Measurements from ENCODE around the gene PPP2R2B. TPM values are rescaled to one million over a fixed set of nuclear protein-coding genes. Genes with fewer than 3 reads are reported as not detected.

Gene PPP2R2B
- total and polyA plus RNA-seq, 2 donors (not counting 1 experiment from before 2014, with no cell fraction given): 0.67 to 1.5 TPM

DNA sequence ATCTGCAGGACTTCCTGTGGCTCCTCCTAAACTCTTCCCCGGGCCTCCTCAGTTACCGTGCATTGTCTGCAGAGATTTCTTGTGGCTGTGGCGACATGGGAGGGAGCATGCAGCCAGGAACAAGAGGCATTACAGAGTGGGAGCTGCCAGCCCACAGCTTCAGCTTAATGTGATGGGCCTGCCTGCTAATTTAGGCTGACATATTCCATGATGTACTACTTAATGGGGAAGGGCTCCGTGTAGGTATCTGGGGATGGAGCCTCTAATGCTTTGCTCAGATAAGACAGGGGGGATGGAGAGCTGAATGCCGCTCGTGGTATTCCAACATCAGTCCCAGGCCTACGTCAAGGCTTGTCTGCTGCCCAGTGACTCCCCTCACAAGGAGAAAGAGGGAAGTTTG, 225.0 kb downstream of the PPP2R2B start:
- no peak for TF ChIP-seq EZH2 (IDR thresholded peaks at IDR 0.05; ENCODE audit: low read length, missing control alignments)
- TF ChIP-seq, protein P1, sequence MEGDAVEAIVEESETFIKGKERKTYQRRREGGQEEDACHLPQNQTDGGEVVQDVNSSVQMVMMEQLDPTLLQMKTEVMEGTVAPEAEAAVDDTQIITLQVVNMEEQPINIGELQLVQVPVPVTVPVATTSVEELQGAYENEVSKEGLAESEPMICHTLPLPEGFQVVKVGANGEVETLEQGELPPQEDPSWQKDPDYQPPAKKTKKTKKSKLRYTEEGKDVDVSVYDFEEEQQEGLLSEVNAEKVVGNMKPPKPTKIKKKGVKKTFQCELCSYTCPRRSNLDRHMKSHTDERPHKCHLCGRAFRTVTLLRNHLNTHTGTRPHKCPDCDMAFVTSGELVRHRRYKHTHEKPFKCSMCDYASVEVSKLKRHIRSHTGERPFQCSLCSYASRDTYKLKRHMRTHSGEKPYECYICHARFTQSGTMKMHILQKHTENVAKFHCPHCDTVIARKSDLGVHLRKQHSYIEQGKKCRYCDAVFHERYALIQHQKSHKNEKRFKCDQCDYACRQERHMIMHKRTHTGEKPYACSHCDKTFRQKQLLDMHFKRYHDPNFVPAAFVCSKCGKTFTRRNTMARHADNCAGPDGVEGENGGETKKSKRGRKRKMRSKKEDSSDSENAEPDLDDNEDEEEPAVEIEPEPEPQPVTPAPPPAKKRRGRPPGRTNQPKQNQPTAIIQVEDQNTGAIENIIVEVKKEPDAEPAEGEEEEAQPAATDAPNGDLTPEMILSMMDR (conservative IDR thresholded peaks at IDR 0.05 in 1 of 2, IDR thresholded peaks at IDR 0.05 in 1 of 2; ENCODE audit: low read depth in 1 of 2, low read length in 2 of 2): no peak
- Histone ChIP-seq H3K79me2 (ENCODE audit: control insufficient read depth, insufficient read depth, low read length) (no peaks in the 10 kb centered on the region), H3K36me3 (ENCODE audit: control insufficient read depth, insufficient read depth, low read length) (no peaks in the 10 kb centered on the region), H3K4me3 (replicated peaks in 1 of 4; ENCODE audit: control extremely low read depth in 1 of 4, insufficient read depth in 1 of 4, low read depth in 3 of 4, low read length in 4 of 4) (no peak overlapping the region), H3K27ac (ENCODE audit: insufficient read depth, low read length) (no peak overlapping the region), H2AFZ (ENCODE audit: low read length) (no peak overlapping the region), H3K4me2 (ENCODE audit: extremely low read depth, insufficient read depth, low read length) (no peak overlapping the region), H3K9ac (ENCODE audit: insufficient read depth, low read length) (no peak overlapping the region), H3K4me1 (ENCODE audit: control insufficient read depth, extremely low read depth, insufficient read depth, low read length) (no peaks in the 10 kb centered on the region), H3K9me3 (ENCODE audit: control insufficient read depth, insufficient read depth, low read depth, low read length) (no peaks in the 10 kb centered on the region), H3K27me3 (ENCODE audit: control insufficient read depth, insufficient read depth, low read length) (no peaks in the 10 kb centered on the region), H4K20me1 (ENCODE audit: control insufficient read depth, extremely low read depth, insufficient read depth, low read length) (no peaks in the 10 kb centered on the region)
- no peak for DNase-seq (ENCODE audit: low read depth in 2 of 2)

DNA sequence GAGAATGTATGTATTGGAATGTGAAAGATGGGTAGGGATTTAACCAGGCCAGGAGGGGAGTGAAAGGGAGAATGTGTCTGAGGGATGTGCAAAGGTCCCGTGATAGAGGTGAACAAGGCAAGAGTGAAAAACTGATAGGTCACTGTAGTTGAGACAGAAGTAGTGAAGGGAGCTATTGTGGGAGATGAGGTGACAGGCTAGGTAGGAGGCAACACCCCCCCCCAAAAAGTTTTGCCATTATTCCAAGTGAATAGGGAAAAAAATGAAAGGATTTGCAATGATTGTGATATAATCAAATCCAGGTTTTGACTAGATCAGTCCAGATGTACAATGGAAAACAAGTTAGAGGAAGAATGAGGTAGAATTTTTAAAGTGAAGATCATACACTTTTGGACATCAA, 226.0 kb downstream of the PPP2R2B start:
- Histone ChIP-seq H3K36me3 (ENCODE audit: control insufficient read depth, insufficient read depth, low read length) (no peaks in the 10 kb centered on the region), H3K27me3 (ENCODE audit: control insufficient read depth, insufficient read depth, low read length) (no peaks in the 10 kb centered on the region), H2AFZ (ENCODE audit: low read length) (no peak overlapping the region), H3K4me1 (ENCODE audit: control insufficient read depth, extremely low read depth, insufficient read depth, low read length) (no peaks in the 10 kb centered on the region), H3K4me3 (replicated peaks in 1 of 4; ENCODE audit: control extremely low read depth in 1 of 4, insufficient read depth in 1 of 4, low read depth in 3 of 4, low read length in 4 of 4) (no peak overlapping the region), H4K20me1 (ENCODE audit: control insufficient read depth, extremely low read depth, insufficient read depth, low read length) (no peaks in the 10 kb centered on the region), H3K9ac (ENCODE audit: insufficient read depth, low read length) (no peak overlapping the region), H3K9me3 (ENCODE audit: control insufficient read depth, insufficient read depth, low read depth, low read length) (no peaks in the 10 kb centered on the region), H3K27ac (ENCODE audit: insufficient read depth, low read length) (no peak overlapping the region), H3K4me2 (ENCODE audit: extremely low read depth, insufficient read depth, low read length) (no peak overlapping the region), H3K79me2 (ENCODE audit: control insufficient read depth, insufficient read depth, low read length) (no peaks in the 10 kb centered on the region)
- DNase-seq (ENCODE audit: low read depth in 2 of 2): no peak
- TF ChIP-seq EZH2 (IDR thresholded peaks at IDR 0.05; ENCODE audit: low read length, missing control alignments): no peak
- TF ChIP-seq, protein P1 (conservative IDR thresholded peaks at IDR 0.05 in 1 of 2, IDR thresholded peaks at IDR 0.05 in 1 of 2; ENCODE audit: low read depth in 1 of 2, low read length in 2 of 2): no peak

GRCh38 chr5:146647656-146648199, 230.8 kb downstream of the PPP2R2B start:
- TF ChIP-seq, protein P1 (conservative IDR thresholded peaks at IDR 0.05 in 1 of 2, IDR thresholded peaks at IDR 0.05 in 1 of 2; ENCODE audit: low read depth in 1 of 2, low read length in 2 of 2): no peak
- no peak for TF ChIP-seq EZH2 (IDR thresholded peaks at IDR 0.05; ENCODE audit: low read length, missing control alignments)
- no peaks in the 10 kb centered on the region for H3K27me3 ChIP-seq (ENCODE audit: control insufficient read depth, insufficient read depth, low read length)
- DNase-seq (ENCODE audit: low read depth in 2 of 2): peak in 1 of 2 donors; percentile 61
- no peaks in the 10 kb centered on the region for H3K36me3 ChIP-seq (ENCODE audit: control insufficient read depth, insufficient read depth, low read length)
- H3K4me3 ChIP-seq (replicated peaks in 1 of 4; ENCODE audit: control extremely low read depth in 1 of 4, insufficient read depth in 1 of 4, low read depth in 3 of 4, low read length in 4 of 4): no peak overlapping the region
- no peaks in the 10 kb centered on the region for H3K9me3 ChIP-seq (ENCODE audit: control insufficient read depth, insufficient read depth, low read depth, low read length)
- no peak overlapping the region for H3K4me2 ChIP-seq (ENCODE audit: extremely low read depth, insufficient read depth, low read length)
- no peak overlapping the region for H3K27ac ChIP-seq (ENCODE audit: insufficient read depth, low read length)
- no peaks in the 10 kb centered on the region for H4K20me1 ChIP-seq (ENCODE audit: control insufficient read depth, extremely low read depth, insufficient read depth, low read length)
- H3K79me2 ChIP-seq (ENCODE audit: control insufficient read depth, insufficient read depth, low read length): no peaks in the 10 kb centered on the region
- no peaks in the 10 kb centered on the region for H3K4me1 ChIP-seq (ENCODE audit: control insufficient read depth, extremely low read depth, insufficient read depth, low read length)
- H3K9ac ChIP-seq (ENCODE audit: insufficient read depth, low read length): no peak overlapping the region
- H2AFZ ChIP-seq (ENCODE audit: low read length): no peak overlapping the region

All from fibroblast of lung (primary cell).